Prostate gland (tissue), 2 donors: Measurements from ENCODE around the gene DNMT3A. TPM values are rescaled to one million over a fixed set of nuclear protein-coding genes. Genes with fewer than 3 reads are reported as not detected.

Source experiments
- DNase-seq: peaks from one replicate; pipeline ENCODE4 v3.0.0-alpha.2; 2019; ENCODE audit warnings: low spot score
- H3K27ac ChIP-seq, 2 donors: fragments of 200-600 bp; sonication (generic); 2 replicates each; pipeline ENCODE4 v1.5.1; 2017 to 2019
- H3K27me3 ChIP-seq: fragments of 200-600 bp; sonication (generic); replicated peaks from 2 replicates; pipeline ENCODE4 v1.5.1; 2019; ENCODE audit not compliant: insufficient read depth
- H3K36me3 ChIP-seq, 2 donors: fragments of 200-600 bp; sonication (generic); 1 replicate in 1 of 2; 2 replicates in 1 of 2; pipeline versions ENCODE4 v1.5.1 to v1.8.1; 2017 to 2019
- H3K4me1 ChIP-seq: fragments of 200-600 bp; sonication (generic); replicated peaks from 2 replicates; pipeline ENCODE4 v1.5.1; 2019
- H3K4me3 ChIP-seq, 2 donors: fragments of 200-600 bp; sonication (generic); 2 replicates each; pipeline ENCODE4 v1.5.1; 2017 to 2019
- H3K9me3 ChIP-seq: fragments of 200-600 bp; sonication (generic); 2 replicates; pipeline ENCODE4 v1.5.1; 2017
- POLR2A ChIP-seq: fragments of 450-650 bp; IDR thresholded peaks from one replicate; pipeline ENCODE4 v1.6.1; 2016; ENCODE audit warnings: antibody characterized with exemption, mild to moderate bottlenecking
- POLR2AphosphoS5 ChIP-seq: sonication (generic); formaldehyde crosslinking; IDR thresholded peaks from one replicate; pipeline ENCODE4 v1.6.1; 2017; ENCODE audit warnings: antibody characterized with exemption
- WGBS: methylation state at CpG from one replicate; pipeline ENCODE4 v1.1.5; 2018; 5-methylcytosine and 5-hydroxymethylcytosine counted together
- intact Hi-C: fragments of 100-400 bp; cut with DNase I; formaldehyde crosslinking; loops from one replicate; pipeline ENCODE4 v1.14.2; 2022
- total RNA-seq, 2 donors: library from RNA; depleted of rRNA; stranded (reverse); fragments of >200 nt; gene quantifications; one replicate each; pipeline ENCODE4 v1.1.0, GENCODE V29; 2016
- TF ChIP-seq, protein P1 (sequence below), 4 experiments: fragments of 200-600 bp in 2 of 4; fragments of 450-650 bp in 2 of 4; sonication (generic) in 2 of 4; IDR thresholded peaks; 1 replicate in 3 of 4; 2 replicates in 1 of 4; pipeline ENCODE4 v1.5.1; 2016 to 2019; ENCODE audit warnings: antibody characterized with exemption in 4 of 4, mild to moderate bottlenecking in 2 of 4, moderate library complexity in 2 of 4

Gene DNMT3A
- total RNA-seq, 2 donors from 2014 or later = 8.7 to 28.2 TPM

DNA sequence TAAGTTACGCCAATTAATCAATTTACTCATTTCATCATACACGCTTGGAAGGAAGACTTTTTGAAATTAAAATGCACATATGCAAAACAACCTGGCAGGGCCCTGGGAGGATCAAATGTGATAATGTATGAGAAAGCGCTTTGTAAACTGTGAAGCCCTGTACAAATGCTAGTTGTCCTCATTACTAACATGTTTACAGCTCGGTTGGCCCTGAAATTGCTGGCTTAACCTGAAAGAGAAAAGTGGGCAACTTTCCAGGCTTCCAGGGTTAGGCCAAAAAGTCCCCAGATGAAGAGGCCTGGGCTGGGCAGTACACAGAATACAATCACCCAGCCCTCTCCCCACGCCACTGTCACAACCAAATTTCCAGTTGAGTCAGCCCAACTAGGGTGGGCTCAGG lies 60.2 kb downstream of the DNMT3A start:
- peak; percentile 36 for DNase-seq
- Histone ChIP-seq H3K27me3 (no peaks in the 10 kb centered on the region), H3K9me3 (no peaks in the 10 kb centered on the region), H3K4me3 (no peak overlapping the region), H3K27ac (no peak overlapping the region), H3K4me1 (no peaks in the 10 kb centered on the region), H3K36me3 (no peaks in the 10 kb centered on the region)
- TF ChIP-seq, protein P1, sequence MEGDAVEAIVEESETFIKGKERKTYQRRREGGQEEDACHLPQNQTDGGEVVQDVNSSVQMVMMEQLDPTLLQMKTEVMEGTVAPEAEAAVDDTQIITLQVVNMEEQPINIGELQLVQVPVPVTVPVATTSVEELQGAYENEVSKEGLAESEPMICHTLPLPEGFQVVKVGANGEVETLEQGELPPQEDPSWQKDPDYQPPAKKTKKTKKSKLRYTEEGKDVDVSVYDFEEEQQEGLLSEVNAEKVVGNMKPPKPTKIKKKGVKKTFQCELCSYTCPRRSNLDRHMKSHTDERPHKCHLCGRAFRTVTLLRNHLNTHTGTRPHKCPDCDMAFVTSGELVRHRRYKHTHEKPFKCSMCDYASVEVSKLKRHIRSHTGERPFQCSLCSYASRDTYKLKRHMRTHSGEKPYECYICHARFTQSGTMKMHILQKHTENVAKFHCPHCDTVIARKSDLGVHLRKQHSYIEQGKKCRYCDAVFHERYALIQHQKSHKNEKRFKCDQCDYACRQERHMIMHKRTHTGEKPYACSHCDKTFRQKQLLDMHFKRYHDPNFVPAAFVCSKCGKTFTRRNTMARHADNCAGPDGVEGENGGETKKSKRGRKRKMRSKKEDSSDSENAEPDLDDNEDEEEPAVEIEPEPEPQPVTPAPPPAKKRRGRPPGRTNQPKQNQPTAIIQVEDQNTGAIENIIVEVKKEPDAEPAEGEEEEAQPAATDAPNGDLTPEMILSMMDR (IDR thresholded peaks at IDR 0.05) = no peak
- no peak for TF ChIP-seq POLR2A
- 59% methylated on average over 5 of the region's 5 CpGs for WGBS
- intact Hi-C loops = no loop called here

DNA sequence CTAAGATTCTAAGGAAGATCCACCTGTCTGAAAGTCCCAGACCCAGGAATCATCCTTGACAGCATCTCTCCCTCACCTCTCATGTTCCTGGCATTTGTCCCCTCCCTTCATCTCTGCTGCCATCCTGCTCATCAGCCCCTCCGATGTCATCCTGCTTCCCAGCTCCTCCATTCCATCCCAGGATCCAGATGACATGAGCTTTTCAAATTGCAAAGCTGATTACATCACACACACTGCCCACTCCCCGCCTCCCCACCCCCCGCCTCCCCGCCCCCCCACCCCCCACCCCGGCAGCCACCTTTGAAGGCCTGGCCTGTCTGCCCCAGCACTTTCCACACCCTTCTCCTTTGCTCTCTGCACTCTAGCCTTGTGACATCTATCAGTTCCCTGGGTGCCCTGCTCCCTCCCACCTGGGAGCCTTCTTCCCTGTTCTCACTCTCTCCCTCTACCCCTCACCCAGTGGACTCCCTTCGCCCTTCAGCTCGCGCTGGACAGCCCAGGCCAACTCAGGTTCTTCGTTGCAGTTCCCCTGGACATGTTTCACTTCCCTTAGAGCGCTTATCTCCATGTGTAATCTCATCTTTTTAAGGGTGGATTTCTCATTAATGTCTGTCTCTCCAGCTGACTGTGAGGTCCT lies 61.6 kb downstream of the DNMT3A start:
- Histone ChIP-seq H3K27me3 (no peaks in the 10 kb centered on the region), H3K4me1 (no peaks in the 10 kb centered on the region), H3K9me3 (no peaks in the 10 kb centered on the region), H3K4me3 (no peak overlapping the region), H3K27ac (peak overlapping the region; percentile 48 to 61), H3K36me3 (no peaks in the 10 kb centered on the region)
- whole genome bisulfite sequencing = 75% methylated on average over 10 of the region's 10 CpGs
- intact Hi-C loops = no loop called here
- TF ChIP-seq POLR2AphosphoS5 (no peak), POLR2A (no peak)
- TF ChIP-seq, protein P1 (IDR thresholded peaks at IDR 0.05) = no peak
- DNase-seq = no peak

DNA sequence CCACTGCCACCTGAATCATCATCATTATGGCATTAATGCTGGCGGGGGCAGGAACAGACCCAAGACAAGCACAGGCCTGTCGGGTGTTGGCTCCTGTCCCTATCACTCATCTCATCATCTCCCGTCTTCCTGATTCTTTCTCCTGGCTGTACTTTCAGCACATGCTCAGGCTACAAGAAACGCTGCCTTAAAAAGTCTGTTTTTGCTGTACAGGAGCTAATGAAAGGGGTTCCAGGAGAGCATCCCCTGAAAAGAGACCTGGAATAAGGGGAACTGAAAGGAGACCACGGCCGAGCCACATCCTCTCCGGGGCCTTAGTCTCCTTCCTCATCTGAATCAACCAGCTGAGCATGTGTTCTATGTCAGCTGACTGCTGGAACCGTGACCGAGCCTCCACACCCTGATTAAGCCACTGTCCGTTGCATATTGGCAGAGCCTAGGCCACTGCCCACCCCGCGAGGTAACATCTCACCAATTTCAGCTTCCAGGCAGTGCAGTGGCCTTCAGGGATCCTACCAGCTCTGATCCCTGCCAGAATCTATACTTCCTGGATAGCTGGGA lies 62.6 kb downstream of the DNMT3A start:
- 11% methylated on average over 12 of the region's 12 CpGs for WGBS
- H3K27ac ChIP-seq = peak overlapping the region; percentile 48 to 61

DNA sequence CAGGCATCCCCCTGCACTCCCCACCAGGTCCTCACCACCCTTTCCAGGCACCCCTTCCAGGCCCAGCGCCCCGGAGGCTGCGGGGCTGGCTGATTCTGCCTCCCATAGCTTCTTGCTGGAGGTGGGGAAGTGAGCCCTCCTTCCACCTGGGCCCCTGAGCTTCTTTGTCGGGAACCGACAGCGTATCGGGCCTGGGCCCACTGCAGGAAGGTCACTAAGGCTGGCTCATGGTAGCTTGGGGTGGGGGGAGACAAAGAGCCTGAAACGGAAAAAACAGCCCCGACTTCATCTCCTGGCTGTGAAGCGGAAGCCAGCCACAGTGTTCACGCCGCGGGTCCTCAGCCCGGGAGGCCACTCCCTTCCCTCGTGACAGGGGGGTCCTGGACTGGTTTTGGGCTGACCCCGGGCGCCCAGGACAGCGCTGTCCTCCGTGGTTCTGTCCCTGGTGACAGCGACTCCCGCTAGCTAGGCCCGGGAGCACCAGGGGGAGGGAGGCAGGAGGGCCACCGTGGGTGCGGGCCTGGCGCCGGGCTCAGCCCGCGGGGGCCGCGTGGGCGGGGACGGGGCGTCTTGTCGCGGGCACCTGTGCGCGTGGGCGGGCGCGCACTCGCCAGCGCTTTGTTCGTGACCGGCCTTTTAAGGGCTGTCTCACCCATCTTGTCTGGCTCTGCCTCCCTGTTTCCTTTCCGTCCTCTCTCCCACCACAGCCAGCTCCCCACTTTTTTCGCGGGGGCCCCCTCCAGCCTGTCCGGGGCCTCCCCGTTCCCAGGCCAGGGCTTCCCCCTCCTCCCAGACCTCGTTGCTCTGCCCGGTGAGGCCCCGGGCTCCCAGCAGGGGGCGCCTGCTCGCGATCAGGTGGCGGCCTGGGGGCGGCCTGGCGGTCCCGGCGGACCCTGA lies 64.9 kb downstream of the DNMT3A start:
- Histone ChIP-seq H3K4me1 (no peaks in the 10 kb centered on the region), H3K4me3 (peak overlapping the region; percentile 28 to 32), H3K36me3 (no peaks in the 10 kb centered on the region), H3K9me3 (no peaks in the 10 kb centered on the region), H3K27me3 (no peaks in the 10 kb centered on the region), H3K27ac (peak overlapping the region; percentile 65 to 67)
- WGBS = 25% methylated on average over 57 of the region's 60 CpGs
- DNase-seq = no peak
- intact Hi-C loops = loop anchor here (1.0 kb wide), 1 partner anchor 65 kb away; no protein-coding TSS in a partner anchor
- no peak for TF ChIP-seq POLR2A
- TF ChIP-seq, protein P1 (IDR thresholded peaks at IDR 0.05) = peak; percentile 47 to 83 (median 62)
- TF ChIP-seq POLR2AphosphoS5 = no peak

More for the DNA sequence above, 62.6 kb downstream of the DNMT3A start:
- intact Hi-C loops = no loop called here
- Histone ChIP-seq H3K27me3 (no peaks in the 10 kb centered on the region), H3K36me3 (no peaks in the 10 kb centered on the region), H3K4me1 (no peaks in the 10 kb centered on the region), H3K9me3 (no peaks in the 10 kb centered on the region), H3K4me3 (no peak overlapping the region)
- TF ChIP-seq POLR2A (peak; percentile 16), POLR2AphosphoS5 (peak; percentile 70)
- TF ChIP-seq, protein P1 (IDR thresholded peaks at IDR 0.05) = peak in 1 of 4 experiments; percentile 5
- DNase-seq = peak; percentile 82
